ENCODE results near the gene RGMA. TPM values are rescaled to one million over a fixed set of nuclear protein-coding genes. Genes with fewer than 3 reads are reported as not detected.
A peak's percentile ranks its signal among the peaks of the same experiment; 100 is the strongest.

The RGMA gene
- total RNA-seq, 1 donor from 2014 or later, result 6.2 TPM

DNA sequence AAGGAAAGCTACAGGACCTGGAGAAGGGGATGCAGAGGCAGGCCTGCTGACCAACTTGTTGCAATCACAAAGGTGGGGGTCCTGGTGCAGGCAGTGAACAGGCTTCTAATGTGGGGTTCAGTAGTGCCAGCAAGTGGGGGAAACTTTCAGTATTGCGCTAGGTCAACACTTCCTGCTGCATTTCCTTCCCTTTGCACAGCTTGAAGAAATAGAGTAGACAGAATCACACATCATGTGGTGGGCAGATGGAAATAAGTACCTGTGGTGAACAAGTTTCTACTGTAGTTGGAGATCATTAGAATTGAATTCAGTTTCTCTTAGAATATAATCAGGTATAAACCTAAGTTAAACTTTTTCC, 63.4 kb downstream of the RGMA start:
- Histone ChIP-seq H3K79me2 (ENCODE audit: insufficient read depth, low read length) (peaks cover 42% of the 10 kb centered on the region), H3K27me3 (ENCODE audit: insufficient read depth, low read length) (no peaks in the 10 kb centered on the region), H3K9ac (ENCODE audit: low read length) (no peak overlapping the region), H3K4me2 (ENCODE audit: low read length) (no peak overlapping the region), H3K27ac (ENCODE audit: low read depth, low read length) (no peak overlapping the region), H2AFZ (ENCODE audit: low read depth, low read length) (no peak overlapping the region), H4K20me1 (ENCODE audit: insufficient read depth, low read length) (peaks cover 97% of the 10 kb centered on the region), H3K4me1 (ENCODE audit: insufficient read depth, low read length) (peaks cover 22% of the 10 kb centered on the region), H3K36me3 (ENCODE audit: insufficient read depth, low read length) (peaks cover 70% of the 10 kb centered on the region), H3K4me3 (ENCODE audit: insufficient read depth, low read depth, low read length) (no peak overlapping the region), H3K9me3 (ENCODE audit: insufficient read depth, low read depth, low read length) (no peaks in the 10 kb centered on the region)
- Mint-ChIP-seq H3K4me1 (ENCODE audit: low read depth, unreplicated experiment) (peaks cover 26% of the 10 kb centered on the region), H3K27ac (ENCODE audit: unreplicated experiment) (no peak overlapping the region), H3K36me3 (ENCODE audit: low read depth, unreplicated experiment) (peaks cover 54% of the 10 kb centered on the region), H3K27me3 (ENCODE audit: low read depth, unreplicated experiment) (no peaks in the 10 kb centered on the region), H3K9me3 (ENCODE audit: unreplicated experiment) (no peaks in the 10 kb centered on the region), H3K4me3 (ENCODE audit: unreplicated experiment) (no peak overlapping the region)
- TF ChIP-seq EZH2 (IDR thresholded peaks at IDR 0.05; ENCODE audit: insufficient read depth, low read length) (no peak), CTCF (IDR thresholded peaks at IDR 0.05; ENCODE audit: insufficient read depth, low read depth, low read length) (no peak)
- FAIRE-seq, result no peak
- DNase-seq (ENCODE audit: low read depth), result no peak

DNA sequence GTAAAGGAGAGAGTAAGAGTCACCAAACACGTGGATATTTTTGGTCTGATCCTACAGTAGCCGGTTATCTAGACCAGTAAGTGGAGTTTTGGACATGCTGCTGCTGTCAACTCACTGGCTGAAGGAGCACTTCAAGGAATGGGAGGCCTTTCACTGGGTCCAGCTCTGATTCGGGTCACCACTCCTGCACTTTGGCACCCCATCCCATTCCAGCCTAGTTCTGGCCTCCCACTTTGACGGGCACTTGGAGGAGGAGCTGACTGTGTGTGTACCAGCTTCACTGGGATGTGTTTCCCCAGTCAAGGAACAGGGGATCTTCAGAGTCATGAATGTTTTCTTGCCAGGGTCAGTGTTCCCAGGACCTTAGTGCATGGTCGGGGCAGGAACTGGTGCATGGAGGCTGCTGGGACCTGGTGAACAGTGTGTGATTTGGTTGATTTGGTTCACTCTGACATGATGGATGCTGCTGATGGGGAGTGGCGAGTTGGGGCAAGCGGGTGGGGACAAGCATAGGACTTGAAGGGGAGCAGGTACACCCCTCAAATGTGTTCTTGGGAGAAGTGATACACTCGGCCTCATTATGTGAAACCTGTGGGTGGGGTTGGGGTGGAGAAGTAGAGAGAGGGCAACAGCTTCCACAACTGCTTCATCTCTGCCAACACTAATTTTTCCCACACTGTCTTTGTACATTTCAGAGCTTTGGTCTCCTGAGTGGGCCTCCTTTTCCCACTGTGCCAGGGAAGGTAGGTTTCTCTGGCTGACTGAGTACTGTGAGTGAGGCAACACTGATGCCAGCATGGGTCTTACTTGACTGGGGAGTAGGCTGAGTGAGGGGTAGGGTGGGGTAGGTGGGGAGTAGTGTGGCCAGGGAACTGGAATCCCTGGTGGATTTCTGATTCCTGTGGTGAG, 64.0 kb downstream of the RGMA start:
- peak overlapping the region; percentile 18 for H3K4me3 Mint-ChIP-seq (ENCODE audit: unreplicated experiment)
- H3K4me1 Mint-ChIP-seq (ENCODE audit: low read depth, unreplicated experiment), result peaks cover 19% of the 10 kb centered on the region
- peaks cover 56% of the 10 kb centered on the region for H3K36me3 Mint-ChIP-seq (ENCODE audit: low read depth, unreplicated experiment)
- no peaks in the 10 kb centered on the region for H3K27me3 Mint-ChIP-seq (ENCODE audit: low read depth, unreplicated experiment)
- Histone ChIP-seq H3K4me1 (ENCODE audit: insufficient read depth, low read length) (peaks cover 22% of the 10 kb centered on the region), H3K9ac (ENCODE audit: low read length) (no peak overlapping the region), H3K36me3 (ENCODE audit: insufficient read depth, low read length) (peaks cover 76% of the 10 kb centered on the region), H4K20me1 (ENCODE audit: insufficient read depth, low read length) (peaks cover 99% of the 10 kb centered on the region), H3K27ac (ENCODE audit: low read depth, low read length) (no peak overlapping the region), H3K27me3 (ENCODE audit: insufficient read depth, low read length) (no peaks in the 10 kb centered on the region), H3K4me3 (ENCODE audit: insufficient read depth, low read depth, low read length) (no peak overlapping the region), H3K4me2 (ENCODE audit: low read length) (no peak overlapping the region), H3K79me2 (ENCODE audit: insufficient read depth, low read length) (peaks cover 49% of the 10 kb centered on the region), H2AFZ (ENCODE audit: low read depth, low read length) (no peak overlapping the region), H3K9me3 (ENCODE audit: insufficient read depth, low read depth, low read length) (no peaks in the 10 kb centered on the region)
- DNase-seq (ENCODE audit: low read depth), result no peak
- H3K9me3 Mint-ChIP-seq (ENCODE audit: unreplicated experiment), result no peaks in the 10 kb centered on the region
- no peak for FAIRE-seq
- TF ChIP-seq CTCF (IDR thresholded peaks at IDR 0.05; ENCODE audit: insufficient read depth, low read depth, low read length), result no peak
- peak overlapping the region; percentile 13 for H3K27ac Mint-ChIP-seq (ENCODE audit: unreplicated experiment)

- no peaks in the 10 kb centered on the region for H3K27me3 ChIP-seq (ENCODE audit: insufficient read depth, low read length)
- Mint-ChIP-seq H3K27me3 (ENCODE audit: low read depth, unreplicated experiment) (no peaks in the 10 kb centered on the region), H3K27ac (ENCODE audit: unreplicated experiment) (no peak overlapping the region), H3K4me1 (ENCODE audit: low read depth, unreplicated experiment) (peaks cover 13% of the 10 kb centered on the region), H3K36me3 (ENCODE audit: low read depth, unreplicated experiment) (peaks cover 58% of the 10 kb centered on the region), H3K4me3 (ENCODE audit: unreplicated experiment) (no peak overlapping the region), H3K9me3 (ENCODE audit: unreplicated experiment) (no peaks in the 10 kb centered on the region)
- H4K20me1 ChIP-seq (ENCODE audit: insufficient read depth, low read length), result peaks cover 99% of the 10 kb centered on the region
- no peak for TF ChIP-seq CTCF (IDR thresholded peaks at IDR 0.05; ENCODE audit: insufficient read depth, low read depth, low read length)
- no peak for TF ChIP-seq EZH2 (IDR thresholded peaks at IDR 0.05; ENCODE audit: insufficient read depth, low read length)
- H3K9ac ChIP-seq (ENCODE audit: low read length), result no peak overlapping the region
- no peaks in the 10 kb centered on the region for H3K9me3 ChIP-seq (ENCODE audit: insufficient read depth, low read depth, low read length)
- FAIRE-seq, result no peak
- no peak overlapping the region for H3K27ac ChIP-seq (ENCODE audit: low read depth, low read length)
- peaks cover 81% of the 10 kb centered on the region for H3K36me3 ChIP-seq (ENCODE audit: insufficient read depth, low read length)
- H2AFZ ChIP-seq (ENCODE audit: low read depth, low read length), result no peak overlapping the region
- no peak overlapping the region for H3K4me3 ChIP-seq (ENCODE audit: insufficient read depth, low read depth, low read length)
- DNase-seq (ENCODE audit: low read depth), result no peak
- peaks cover 52% of the 10 kb centered on the region for H3K79me2 ChIP-seq (ENCODE audit: insufficient read depth, low read length)
- H3K4me2 ChIP-seq (ENCODE audit: low read length), result no peak overlapping the region
- H3K4me1 ChIP-seq (ENCODE audit: insufficient read depth, low read length), result peaks cover 20% of the 10 kb centered on the region
These were observed 64.7 kb downstream of the RGMA start for GRCh38 chr15:93024293-93024692.
